NCI-H1694 (cell line): ENCODE results near the gene PPIL6.
"Not testable (repeated sequence)": the region's sequence is repeated elsewhere in the genome, so short reads cannot be mapped to it uniquely, and the experiment has no call there.

ENCODE experiments used
- DNase-seq: peaks from one replicate; lab custom pipeline; 2025; lab: John Stamatoyannopoulos, UW

PPIL6 gene

GRCh38 chr6:109466212-109466923 lies 25.9 kb upstream of the PPIL6 start:
- no peak for DNase-seq

GRCh38 chr6:109465772-109466171 lies 25.3 kb upstream of the PPIL6 start:
- no peak for DNase-seq

- no peak for DNase-seq
These were observed 21.5 kb upstream of the PPIL6 start for GRCh38 chr6:109461733-109462526.

- DNase-seq, result not testable (repeated sequence)
These were observed 20.8 kb upstream of the PPIL6 start for GRCh38 chr6:109461205-109461604.

- DNase-seq, result no peak
These were observed 19.9 kb upstream of the PPIL6 start for GRCh38 chr6:109460161-109460829.

GRCh38 chr6:109458774-109459531 lies 18.5 kb upstream of the PPIL6 start:
- no peak for DNase-seq

- DNase-seq, result no peak
These were observed 17.2 kb upstream of the PPIL6 start for GRCh38 chr6:109457562-109457996.

- DNase-seq, result no peak
These were observed 16.5 kb upstream of the PPIL6 start for GRCh38 chr6:109456710-109457561.

GRCh38 chr6:109456111-109456583 lies 15.7 kb upstream of the PPIL6 start:
- DNase-seq, result no peak

- DNase-seq, result peak; percentile 7
These were observed 15.1 kb upstream of the PPIL6 start, which contains the start of gene MICAL1 for GRCh38 chr6:109455437-109456110. Gene MICAL1, minus strand, starts transcription at chr6:109455772. Its CDS starts 1,576 bp downstream, at chr6:109454196.

GRCh38 chr6:109454496-109455436 lies 14.3 kb upstream of the PPIL6 start:
- DNase-seq, result no peak

GRCh38 chr6:109453594-109454495 lies 13.4 kb upstream of the PPIL6 start:
- DNase-seq, result peak; percentile 77

GRCh38 chr6:109453156-109453555 lies 12.7 kb upstream of the PPIL6 start:
- no peak for DNase-seq

GRCh38 chr6:109452181-109452580 lies 11.8 kb upstream of the PPIL6 start:
- DNase-seq, result no peak

- DNase-seq, result no peak
These were observed 10.9 kb upstream of the PPIL6 start for GRCh38 chr6:109451376-109451775.

- no peak for DNase-seq
These were observed 10.4 kb upstream of the PPIL6 start for GRCh38 chr6:109450801-109451200.

GRCh38 chr6:109449795-109450673 lies 9.6 kb upstream of the PPIL6 start:
- DNase-seq, result no peak
